IMR-90 (cell line): ENCODE data around the gene TBC1D10A. TPM values are rescaled to one million over a fixed set of nuclear protein-coding genes. Genes with fewer than 3 reads are reported as not detected.

ENCODE experiments used
- ATAC-seq: fragments of 200-7000 bp; cut with Tn5 transposase; 2 replicates; pipeline ENCODE4 v1.9.1; 2020; ENCODE audit warnings: low read depth, mild to moderate bottlenecking, moderate library complexity
- BruUV-seq: library from RNA; stranded (reverse); fragments of 400-500 nt; replicated peaks from 2 replicates; lab custom pipeline; 2021; lab: Mats Ljungman, UMichigan
- CTCF ChIA-PET: fragments of 300-600 bp; formaldehyde crosslinking; extraction: SDS; loops from one replicate; lab custom pipeline; 2021; ENCODE audit warnings: antibody characterized with exemption; lab: Yijun Ruan, JAX
- POLR2A ChIA-PET: fragments of 300-600 bp; sonication (Branson Sonifier 250); formaldehyde crosslinking; loops from one replicate; lab custom pipeline; 2022; ENCODE audit warnings: antibody characterized with exemption; ENCODE audit not compliant: unreplicated experiment; lab: Charles Lee
- DNase-seq: peaks from one replicate; pipeline ENCODE4 v3.0.0; 2013
- H2AFZ ChIP-seq: replicated peaks from 2 replicates; pipeline ENCODE3; 2013; ENCODE audit warnings: low read length, mild to moderate bottlenecking; ENCODE audit not compliant: poor library complexity
- H2AK5ac ChIP-seq: 2 replicates; pipeline ENCODE4 v1.6.1; 2013; ENCODE audit warnings: low read depth, low read length, inconsistent platforms
- H2AK9ac ChIP-seq: replicated peaks from 2 replicates; pipeline ENCODE3; 2013; ENCODE audit warnings: mild to moderate bottlenecking, low read depth, low read length, moderate library complexity; ENCODE audit not compliant: poor library complexity
- H2BK120ac ChIP-seq: 2 replicates; pipeline ENCODE4 v1.6.1; 2013; ENCODE audit warnings: low read depth, low read length, inconsistent platforms
- H2BK15ac ChIP-seq: 3 replicates; pipeline ENCODE4 v1.6.1; 2013; ENCODE audit warnings: low read depth, low read length, inconsistent platforms
- H2BK20ac ChIP-seq: 2 replicates; pipeline ENCODE4 v1.6.1; 2013; ENCODE audit warnings: low read depth, mild to moderate bottlenecking, inconsistent platforms, low read length, moderate library complexity
- H2BK5ac ChIP-seq: 2 replicates; pipeline ENCODE4 v1.6.1; 2013; ENCODE audit warnings: mild to moderate bottlenecking, low read depth, low read length, inconsistent platforms; ENCODE audit not compliant: poor library complexity, severe bottlenecking
- H3K14ac ChIP-seq: replicated peaks from 2 replicates; pipeline ENCODE4 v1.6.1; 2013; ENCODE audit warnings: low read depth, low read length, inconsistent platforms
- H3K18ac ChIP-seq: 2 replicates; pipeline ENCODE4 v1.6.1; 2013; ENCODE audit warnings: low read depth, low read length, control low read depth
- H3K23ac ChIP-seq: 2 replicates; pipeline ENCODE4 v1.6.1; 2013; ENCODE audit warnings: low read depth, low read length, inconsistent platforms
- H3K27ac ChIP-seq: 2 replicates; pipeline ENCODE4 v1.5.1; 2013; ENCODE audit warnings: mild to moderate bottlenecking, control low read depth, low read length; ENCODE audit not compliant: insufficient read depth
- H3K27me3 ChIP-seq: 2 replicates; pipeline ENCODE4 v1.6.1; 2013; ENCODE audit warnings: low read length; ENCODE audit not compliant: control insufficient read depth, insufficient read depth
- H3K36me3 ChIP-seq: 2 replicates; pipeline ENCODE4 v1.6.1; 2013; ENCODE audit warnings: low read length, mixed read lengths; ENCODE audit not compliant: control insufficient read depth, insufficient read depth
- H3K4ac ChIP-seq: 2 replicates; pipeline ENCODE4 v1.6.1; 2013; ENCODE audit warnings: low read depth, low read length, inconsistent platforms
- H3K4me1 ChIP-seq: 2 replicates; pipeline ENCODE4 v1.6.1; 2013; ENCODE audit warnings: low read length, mixed read lengths; ENCODE audit not compliant: control insufficient read depth, insufficient read depth
- H3K4me2 ChIP-seq: 2 replicates; pipeline ENCODE4 v1.6.1; 2013; ENCODE audit warnings: low read depth, mild to moderate bottlenecking, control low read depth, low read length, moderate library complexity
- H3K4me3 ChIP-seq: 2 replicates; pipeline ENCODE4 v1.5.1; 2013; ENCODE audit warnings: low read depth, mild to moderate bottlenecking, control low read depth, low read length, moderate library complexity; ENCODE audit not compliant: insufficient read depth
- H3K56ac ChIP-seq: 2 replicates; pipeline ENCODE4 v1.6.1; 2013; ENCODE audit warnings: low read length, inconsistent platforms; ENCODE audit not compliant: insufficient read depth; ENCODE audit errors: extremely low read depth
- H3K79me1 ChIP-seq, 2 experiments: 2 replicates each; pipeline ENCODE4 v1.6.1; 2013; ENCODE audit warnings: low read length in 2 of 2, inconsistent platforms in 1 of 2, low read depth in 1 of 2
- H3K9ac ChIP-seq: 2 replicates; pipeline ENCODE4 v1.6.1; 2013; ENCODE audit warnings: low read depth, low read length, control low read depth
- H3K9me1 ChIP-seq: 2 replicates; pipeline ENCODE4 v1.6.1; 2013; ENCODE audit warnings: low read length, inconsistent platforms; ENCODE audit not compliant: insufficient read depth
- H3K9me3 ChIP-seq: 2 replicates; pipeline ENCODE4 v1.6.1; 2013; ENCODE audit warnings: low read length; ENCODE audit not compliant: control insufficient read depth, insufficient read depth
- H4K20me1 ChIP-seq: 2 replicates; pipeline ENCODE4 v1.6.1; 2013; ENCODE audit warnings: low read length, inconsistent platforms; ENCODE audit not compliant: insufficient read depth
- H4K5ac ChIP-seq: 2 replicates; pipeline ENCODE4 v1.6.1; 2013; ENCODE audit warnings: mild to moderate bottlenecking, low read depth, low read length, control low read depth
- H4K8ac ChIP-seq, 2 experiments: 2 replicates each; pipeline ENCODE4 v1.6.1; 2013; ENCODE audit warnings: low read depth in 2 of 2, low read length in 2 of 2, control low read depth in 1 of 2, inconsistent platforms in 1 of 2
- H4K91ac ChIP-seq: 2 replicates; pipeline ENCODE4 v1.6.1; 2013; ENCODE audit warnings: low read depth, low read length, inconsistent platforms; ENCODE audit not compliant: insufficient read depth
- BHLHE40 ChIP-seq: fragments of 150-350 bp; IDR thresholded peaks from 2 replicates; pipeline ENCODE4 v1.6.1; 2016; ENCODE audit warnings: mild to moderate bottlenecking, low read depth, low read length
- CEBPB ChIP-seq: IDR thresholded peaks from 2 replicates; pipeline ENCODE4 v1.6.1; 2012; ENCODE audit warnings: low read depth, low read length, improper control_type of control experiment
- CHD1 ChIP-seq: IDR thresholded peaks from 2 replicates; pipeline ENCODE4 v1.6.1; 2012; ENCODE audit warnings: low read depth, low read length, improper control_type of control experiment
- CTCF ChIP-seq: conservative IDR thresholded peaks from 2 replicates; pipeline ENCODE4 v1.5.1; 2012; ENCODE audit warnings: mild to moderate bottlenecking, low read depth, low read length, improper control_type of control experiment
- ELK1 ChIP-seq: fragments of 150-350 bp; IDR thresholded peaks from 2 replicates; pipeline ENCODE4 v1.6.1; 2016; ENCODE audit warnings: low read depth, mild to moderate bottlenecking, low read length, moderate library complexity, borderline replicate concordance
- FOS ChIP-seq: fragments of 150-350 bp; IDR thresholded peaks from 2 replicates; pipeline ENCODE4 v1.6.1; 2016; ENCODE audit warnings: low read depth, low read length
- MAFK ChIP-seq: IDR thresholded peaks from 2 replicates; pipeline ENCODE4 v1.6.1; 2012; ENCODE audit warnings: low read depth, low read length, improper control_type of control experiment
- MAZ ChIP-seq: IDR thresholded peaks from 2 replicates; pipeline ENCODE4 v1.6.1; 2012; ENCODE audit warnings: low read depth, mild to moderate bottlenecking, low read length, improper control_type of control experiment, moderate library complexity, borderline replicate concordance
- MXI1 ChIP-seq: IDR thresholded peaks from 2 replicates; pipeline ENCODE4 v1.6.1; 2012; ENCODE audit warnings: low read depth, mild to moderate bottlenecking, low read length, moderate library complexity, borderline replicate concordance
- NFE2L2 ChIP-seq: fragments of 150-350 bp; IDR thresholded peaks from 2 replicates; pipeline ENCODE4 v1.6.1; 2016; ENCODE audit warnings: low read depth, mild to moderate bottlenecking, low read length
- POLR2A ChIP-seq: IDR thresholded peaks from 2 replicates; pipeline ENCODE4 v1.6.1; 2012; ENCODE audit warnings: mild to moderate bottlenecking, low read depth, low read length
- RCOR1 ChIP-seq: IDR thresholded peaks from 2 replicates; pipeline ENCODE4 v1.6.1; 2012; ENCODE audit warnings: mild to moderate bottlenecking, low read length, improper control_type of control experiment; ENCODE audit not compliant: insufficient replicate concordance
- RFX5 ChIP-seq: IDR thresholded peaks from 2 replicates; pipeline ENCODE4 v1.8.0; 2012; ENCODE audit warnings: low read depth, mild to moderate bottlenecking, low read length, moderate library complexity
- SMC3 ChIP-seq: fragments of 150-350 bp; IDR thresholded peaks from 2 replicates; pipeline ENCODE4 v1.6.1; 2016; ENCODE audit warnings: low read depth, mild to moderate bottlenecking, antibody characterized with exemption, low read length, moderate library complexity
- WGBS, 2 experiments: methylation state at CpG; one replicate each; pipeline versions ENCODE4 v1.1.5 to v1.1.7; 2013; ENCODE audit warnings: missing lambda C conversion rate in 2 of 2; ENCODE audit not compliant: insufficient read length in 1 of 2; ENCODE audit errors: extremely low coverage in 2 of 2; 5-methylcytosine and 5-hydroxymethylcytosine counted together
- dilution Hi-C: fragments of 300-500 bp; cut with HindIII; formaldehyde crosslinking; loops from one replicate; pipeline ENCODE4 v1.14.3; 2018; ENCODE audit warnings: low sequenced_read_pairs; ENCODE audit not compliant: unreplicated experiment
- in situ Hi-C: fragments of 300-500 bp; cut with MboI; formaldehyde crosslinking; loops from 3 replicates; pipeline ENCODE4 v1.14.3; 2019; ENCODE audit warnings: low sequenced_read_pairs, inconsistent platforms, mixed read lengths
- intact Hi-C: fragments of 100-400 bp; cut with micrococcal nuclease; formaldehyde crosslinking; loops from 2 replicates; pipeline ENCODE4 v1.10.0; 2022
- polyA plus RNA-seq, 3 experiments: library from polyadenylated mRNA; depleted of rRNA; stranded (reverse); fragments of >200 nt; gene quantifications; 2 replicates each; pipeline ENCODE4 v1.2.3, GENCODE V29; 2012; ENCODE audit warnings: low replicate concordance in 1 of 3
- total RNA-seq: library from RNA; depleted of rRNA; stranded (reverse); fragments of >200 nt; gene quantifications from 2 replicates; pipeline ENCODE4 v1.2.3, GENCODE V29; 2012

TBC1D10A gene
- total and polyA plus RNA-seq, 2 of the 4 experiments (the other 2 are of a cell fraction): 16.3 to 33.1 TPM

- Histone ChIP-seq H3K18ac (peak overlapping the region; percentile 9; the same call in 1 of the 2 replicates), H4K5ac (no peak overlapping the region), H3K56ac (no peak overlapping the region), H2AK9ac (peak overlapping the region; percentile 73), H4K20me1 (peaks cover 56% of the 10 kb centered on the region), H3K9ac (peak overlapping the region; percentile 48; the same call in 1 of the 2 replicates), H3K27ac (peak overlapping the region; percentile 2; the same call in 1 of the 2 replicates), H2BK20ac (no peak overlapping the region), H2AK5ac (peak overlapping the region; percentile 77), H2AFZ (no peak overlapping the region), H3K9me3 (no peaks in the 10 kb centered on the region), H2BK15ac (no peak overlapping the region), H2BK120ac (no peak overlapping the region), H4K91ac (no peak overlapping the region), H3K4me2 (peak overlapping the region; percentile 97), H3K4me1 (peaks cover 26% of the 10 kb centered on the region), H3K4ac (peak overlapping the region; percentile 74), H3K14ac (peak overlapping the region; percentile 70; the same call in 1 of the 2 replicates), H3K79me1 (peaks cover 34 to 72% of the 10 kb centered on the region in 2 experiments), H3K23ac (peak overlapping the region; percentile 29; the same call in 1 of the 2 replicates), H2BK5ac (peak overlapping the region; percentile 33), H3K36me3 (peaks cover 15% of the 10 kb centered on the region), H3K27me3 (no peaks in the 10 kb centered on the region), H3K9me1 (peaks cover 44% of the 10 kb centered on the region), H3K4me3 (no peak overlapping the region; the same call in 1 of the 2 replicates), H4K8ac (0 out of 4 replicates have a peak overlapping the region, but pooled peaks of 1 of the 2 experiments have one; percentile 3)
- no peak for ATAC-seq
- CTCF ChIA-PET: interaction anchor here (0.6 to 2.6 kb wide), 3 partner anchors 9 to 36 kb away, joined by 3 to 9 read pairs (median 3); partner anchors contain the start of gene CASTOR1
- POLR2A ChIA-PET: no interaction called here
- peak; percentile 47 for DNase-seq
- intact Hi-C loops: no loop called here
- TF ChIP-seq MAZ: no peak
- TF ChIP-seq NFE2L2: no peak
- no peak for TF ChIP-seq CEBPB
- TF ChIP-seq FOS: no peak
- TF ChIP-seq POLR2A: no peak
- no peak for TF ChIP-seq CTCF
- TF ChIP-seq ELK1: no peak
- no peak for TF ChIP-seq RFX5
- TF ChIP-seq SMC3: no peak
- TF ChIP-seq BHLHE40: no peak
- no peak for TF ChIP-seq CHD1
- no peak for TF ChIP-seq MAFK
- TF ChIP-seq RCOR1: no peak
- no peak for TF ChIP-seq MXI1
- in situ Hi-C loops: no loop called here
- dilution Hi-C loops: no loop called here
- no TSS peak for BruUV-seq
- 80% methylated on average over 1 of the region's 8 CpGs; no CpG with 5 or more reads in 1 of the 2 experiments for WGBS, 2 experiments
These were observed 2.6 kb downstream of the TBC1D10A start for GRCh38 chr22:30324014-30324730.
